Activated T-helper 2 cell treated with anti-CD3 and anti-CD28 coated beads, Interferon-gamma antibody, Interleukin-2, Interleukin-4, amounts not matched to agents 10 μg/mL and 5 μg/mL and 100 μg/mL, durations not matched to agents 14 hours and 24 hours and 36 hours (primary cell): ENCODE data around the gene CENPI. TPM values are rescaled to one million over a fixed set of nuclear protein-coding genes. Genes with fewer than 3 reads are reported as not detected.
"Not testable (repeated sequence)": the region's sequence is repeated elsewhere in the genome, so short reads cannot be mapped to it uniquely, and the experiment has no call there.

Experiments
- DNase-seq: peaks from one replicate; pipeline ENCODE4 v3.0.0; 2021; ENCODE audit warnings: low spot score
- H3K27ac Mint-ChIP-seq: one replicate; pipeline ENCODE4 v1.8.0; 2021; ENCODE audit warnings: mixed read lengths
- H3K27me3 Mint-ChIP-seq: one replicate; pipeline ENCODE4 v1.8.0; 2021; ENCODE audit warnings: low read depth, mixed read lengths
- H3K36me3 Mint-ChIP-seq: one replicate; pipeline ENCODE4 v1.8.0; 2021; ENCODE audit warnings: low read depth, mixed read lengths
- H3K4me1 Mint-ChIP-seq: one replicate; pipeline ENCODE4 v1.8.0; 2021; ENCODE audit warnings: low read depth, mixed read lengths
- H3K4me3 Mint-ChIP-seq: one replicate; pipeline ENCODE4 v1.8.0; 2021; ENCODE audit warnings: low read depth, mild to moderate bottlenecking, moderate library complexity, mixed read lengths
- H3K9me3 Mint-ChIP-seq: one replicate; pipeline ENCODE4 v1.8.0; 2021; ENCODE audit warnings: mixed read lengths
- intact Hi-C: fragments of 100-400 bp; cut with micrococcal nuclease; formaldehyde crosslinking; loops from one replicate; pipeline ENCODE4 v1.15.1; 2023
- total RNA-seq: library from RNA; stranded (reverse); gene quantifications from 2 replicates; pipeline ENCODE4 v1.2.3, GENCODE V29; 2022

CENPI gene, protein sequence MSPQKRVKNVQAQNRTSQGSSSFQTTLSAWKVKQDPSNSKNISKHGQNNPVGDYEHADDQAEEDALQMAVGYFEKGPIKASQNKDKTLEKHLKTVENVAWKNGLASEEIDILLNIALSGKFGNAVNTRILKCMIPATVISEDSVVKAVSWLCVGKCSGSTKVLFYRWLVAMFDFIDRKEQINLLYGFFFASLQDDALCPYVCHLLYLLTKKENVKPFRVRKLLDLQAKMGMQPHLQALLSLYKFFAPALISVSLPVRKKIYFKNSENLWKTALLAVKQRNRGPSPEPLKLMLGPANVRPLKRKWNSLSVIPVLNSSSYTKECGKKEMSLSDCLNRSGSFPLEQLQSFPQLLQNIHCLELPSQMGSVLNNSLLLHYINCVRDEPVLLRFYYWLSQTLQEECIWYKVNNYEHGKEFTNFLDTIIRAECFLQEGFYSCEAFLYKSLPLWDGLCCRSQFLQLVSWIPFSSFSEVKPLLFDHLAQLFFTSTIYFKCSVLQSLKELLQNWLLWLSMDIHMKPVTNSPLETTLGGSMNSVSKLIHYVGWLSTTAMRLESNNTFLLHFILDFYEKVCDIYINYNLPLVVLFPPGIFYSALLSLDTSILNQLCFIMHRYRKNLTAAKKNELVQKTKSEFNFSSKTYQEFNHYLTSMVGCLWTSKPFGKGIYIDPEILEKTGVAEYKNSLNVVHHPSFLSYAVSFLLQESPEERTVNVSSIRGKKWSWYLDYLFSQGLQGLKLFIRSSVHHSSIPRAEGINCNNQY
- 20.7 and 20.9 TPM in 2 replicates for total RNA-seq

DNA sequence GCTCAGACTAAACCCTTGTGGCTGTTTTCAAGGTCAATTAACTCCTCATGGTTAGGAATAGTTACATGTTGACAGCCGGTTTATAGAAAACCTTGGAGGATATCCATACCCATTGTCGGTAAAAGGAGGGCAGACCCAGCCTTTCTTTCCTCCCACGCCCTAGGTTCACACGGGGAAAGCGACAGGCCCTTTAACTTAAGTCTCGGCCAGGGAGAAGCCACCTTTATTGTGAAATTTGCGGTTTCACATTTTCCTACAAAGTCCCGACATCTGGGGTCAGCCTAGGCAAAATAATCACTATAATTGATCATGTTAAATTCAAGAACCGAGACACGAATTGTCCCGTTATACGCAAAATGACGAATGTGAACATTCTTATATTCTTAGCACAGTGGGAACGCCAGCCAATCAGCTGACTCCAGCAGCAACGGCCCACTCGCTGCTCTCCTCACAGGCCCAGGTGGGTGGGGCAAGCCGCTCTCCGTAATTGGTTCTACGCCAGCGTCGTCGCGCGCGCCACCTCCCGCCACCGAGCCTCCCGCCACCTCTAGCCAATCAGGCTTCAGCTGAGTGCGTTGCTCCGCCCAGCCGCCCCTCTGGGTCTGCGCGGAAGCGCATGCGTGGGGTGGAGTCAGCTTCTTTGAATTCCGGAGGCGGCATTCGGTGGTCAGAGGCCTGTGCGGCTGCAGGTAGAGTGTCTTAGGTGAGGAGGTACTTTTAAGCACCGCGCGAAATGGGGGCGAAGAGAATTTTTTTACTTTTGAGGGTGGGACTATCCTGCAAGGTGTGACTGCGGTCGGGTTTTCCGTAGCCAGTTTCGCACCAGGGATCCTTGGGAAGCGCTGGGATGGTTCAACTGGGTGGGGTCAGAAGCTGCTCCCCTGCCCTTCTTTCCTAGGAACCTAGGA, at the start of gene CENPI:
CENPI (plus strand) TSS at position 659 of the 908 bp plus-strand sequence. CDS start 2,867 bp downstream, outside the sequence.
- H3K9me3 Mint-ChIP-seq, result no peaks in the 10 kb centered on the region
- intact Hi-C loops, result loop anchor here (2.0 to 5.0 kb wide), 2 partner anchors 45 to 275 kb away; partner anchors contain the start of genes CSTF2 and TRMT2B
- peak within 1 kb of the TSS; percentile 96 for H3K4me3 Mint-ChIP-seq
- no peaks in the 10 kb centered on the region for H3K27me3 Mint-ChIP-seq
- peaks cover 20% of the 10 kb centered on the region for H3K4me1 Mint-ChIP-seq
- H3K27ac Mint-ChIP-seq, result peak within 1 kb of the TSS; percentile 84
- peaks cover 30% of the 10 kb centered on the region for H3K36me3 Mint-ChIP-seq
- peak; percentile 93 for DNase-seq

DNA sequence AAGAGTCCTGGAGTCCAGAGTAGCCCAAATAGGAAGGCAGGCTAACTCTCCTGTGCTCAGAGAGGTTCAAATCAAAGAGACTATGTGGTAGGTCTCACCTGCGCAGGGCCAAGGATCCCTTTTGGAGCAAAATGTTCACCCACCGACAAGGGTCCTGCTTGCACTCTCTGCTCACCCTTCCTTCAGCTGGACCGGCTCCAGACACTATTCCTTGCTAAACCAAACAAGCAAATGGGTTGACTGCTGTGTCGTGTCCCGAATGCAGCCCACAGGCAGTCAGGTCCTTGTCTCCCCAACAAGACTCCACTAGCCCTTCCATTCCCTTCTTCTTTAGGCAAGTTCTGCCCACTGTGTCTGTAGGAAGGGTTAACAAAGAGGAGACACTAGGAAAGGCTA, 46.9 kb upstream of the CENPI start:
- Mint-ChIP-seq H3K4me3 (peak overlapping the region; percentile 86), H3K27me3 (no peaks in the 10 kb centered on the region), H3K9me3 (no peaks in the 10 kb centered on the region), H3K27ac (peak overlapping the region; percentile 96), H3K4me1 (peaks cover 14% of the 10 kb centered on the region), H3K36me3 (peaks cover 16% of the 10 kb centered on the region)
- intact Hi-C loops, result loop anchor here (5.0 to 10.0 kb wide), 3 partner anchors 126 to 229 kb away; partner anchors contain the start of genes CSTF2 and XKRX
- DNase-seq, result no peak

DNA sequence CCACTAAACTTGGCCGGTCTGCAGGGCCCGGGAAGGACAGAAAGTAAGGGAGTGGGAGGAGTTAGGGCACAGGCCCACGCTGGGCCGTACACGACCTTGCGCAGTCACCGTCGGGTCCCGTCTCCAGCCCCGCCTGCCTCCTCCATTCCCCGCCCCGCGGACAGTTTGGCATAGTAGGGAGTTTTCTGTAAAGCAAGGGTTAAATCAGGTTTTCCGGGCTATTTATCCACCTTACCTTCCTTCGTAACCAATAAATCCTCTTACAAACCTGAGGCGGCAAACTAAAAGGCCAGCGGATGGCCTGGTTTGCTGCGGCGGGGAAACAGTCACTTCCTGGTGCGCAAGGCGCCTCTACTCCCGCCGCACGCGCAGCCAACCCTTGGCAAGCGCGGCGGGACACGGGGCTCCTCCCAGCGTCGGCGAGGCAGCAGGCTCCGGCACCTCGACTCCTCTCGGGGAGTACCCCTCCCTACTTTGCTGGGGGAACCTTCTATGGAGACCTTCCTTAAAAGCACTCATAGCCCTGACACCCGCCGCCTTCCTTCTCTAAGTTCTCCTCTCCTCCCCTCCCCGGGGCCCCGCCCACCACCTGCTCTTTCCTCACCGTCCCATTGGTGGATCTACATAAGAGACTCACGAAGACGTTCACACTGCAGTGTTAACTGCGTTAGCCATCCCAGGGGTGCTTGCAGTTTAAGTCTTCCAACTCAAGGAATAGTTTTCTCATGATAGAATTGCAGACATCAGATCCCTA, 46.3 kb upstream of the CENPI start, which contains the start of gene TRMT2B:
TRMT2B (minus strand) TSS at position 563 of the 754 bp plus-strand sequence. CDS start 9,822 bp downstream, outside the sequence.
- Mint-ChIP-seq H3K27ac (peak within 1 kb of the TSS; percentile 96), H3K36me3 (peaks cover 18% of the 10 kb centered on the region), H3K4me1 (peaks cover 18% of the 10 kb centered on the region), H3K9me3 (peaks cover 2% of the 10 kb centered on the region), H3K27me3 (no peaks in the 10 kb centered on the region), H3K4me3 (peak within 1 kb of the TSS; percentile 86)
- peak; percentile 78 for DNase-seq
- intact Hi-C loops, result loop anchor here (2.0 to 10.0 kb wide), 4 partner anchors 47 to 229 kb away; partner anchors contain the start of genes CENPI, CSTF2 and XKRX

DNA sequence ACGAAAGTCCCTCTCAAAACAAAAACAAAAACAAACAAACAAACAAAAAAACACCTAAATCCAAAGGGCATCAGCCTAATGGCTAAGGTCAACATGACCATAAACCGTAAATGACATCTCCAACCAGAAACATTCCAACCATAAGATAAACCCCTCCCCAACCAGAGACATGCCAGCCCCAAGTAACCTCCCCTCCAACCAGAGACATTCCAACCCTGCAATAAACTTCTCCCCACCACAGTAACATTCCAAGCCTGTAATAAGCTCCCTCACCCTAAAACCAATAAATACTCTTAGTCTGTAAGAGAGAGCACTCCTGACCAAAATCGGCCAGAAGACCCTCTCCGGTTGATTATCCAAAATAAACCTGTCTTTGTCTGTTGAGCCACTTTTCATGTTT, 41.5 kb upstream of the CENPI start:
- H3K27ac Mint-ChIP-seq, result not testable (repeated sequence)

DNA sequence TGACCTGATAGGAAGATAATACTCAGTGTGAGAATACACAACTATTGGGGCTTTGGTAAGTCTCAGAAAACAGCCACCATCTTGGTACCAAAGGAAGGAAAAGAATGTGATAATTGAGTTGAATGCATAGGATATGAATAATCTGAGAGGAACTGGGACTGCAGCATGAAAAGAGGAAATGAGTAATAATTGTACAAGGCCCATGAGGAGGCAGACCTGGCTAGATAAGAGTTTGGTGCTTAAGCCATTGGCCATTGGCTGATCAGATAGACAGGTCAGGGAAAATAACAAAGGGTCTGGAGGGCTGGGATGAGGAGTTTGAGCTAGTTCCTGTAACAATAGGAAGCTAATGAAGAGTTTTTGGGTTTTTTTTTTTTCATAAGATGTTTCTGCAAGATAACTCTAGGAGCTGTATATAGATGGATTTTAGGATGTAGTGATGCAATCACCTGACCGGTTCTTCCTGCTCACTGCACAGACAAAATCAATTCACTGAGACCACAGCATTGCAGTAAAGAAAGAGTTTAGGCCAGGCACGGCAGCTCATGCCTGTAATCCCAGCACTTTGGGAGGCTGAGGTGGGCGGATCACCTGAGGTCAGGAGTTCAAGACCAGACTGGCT, 40.8 kb upstream of the CENPI start:
- H3K27me3 Mint-ChIP-seq, result no peaks in the 10 kb centered on the region
- DNase-seq, result no peak
- peaks cover 11% of the 10 kb centered on the region for H3K4me1 Mint-ChIP-seq
- H3K36me3 Mint-ChIP-seq, result peaks cover 8% of the 10 kb centered on the region
- intact Hi-C loops, result loop anchor here (10.0 kb wide), 1 partner anchor 132 kb away; the partner anchor contains the start of gene XKRX
- no peak overlapping the region for H3K4me3 Mint-ChIP-seq
- peaks cover 8% of the 10 kb centered on the region for H3K9me3 Mint-ChIP-seq
- H3K27ac Mint-ChIP-seq, result no peak overlapping the region

More for the DNA sequence above, 41.5 kb upstream of the CENPI start:
- peaks cover 13% of the 10 kb centered on the region for H3K4me1 Mint-ChIP-seq
- H3K9me3 Mint-ChIP-seq, DNase-seq, H3K36me3 Mint-ChIP-seq, H3K27me3 Mint-ChIP-seq, H3K4me3 Mint-ChIP-seq: not testable (repeated sequence)
- intact Hi-C loops, result loop anchor here (10.0 kb wide), 1 partner anchor 132 kb away; the partner anchor contains the start of gene XKRX

DNA sequence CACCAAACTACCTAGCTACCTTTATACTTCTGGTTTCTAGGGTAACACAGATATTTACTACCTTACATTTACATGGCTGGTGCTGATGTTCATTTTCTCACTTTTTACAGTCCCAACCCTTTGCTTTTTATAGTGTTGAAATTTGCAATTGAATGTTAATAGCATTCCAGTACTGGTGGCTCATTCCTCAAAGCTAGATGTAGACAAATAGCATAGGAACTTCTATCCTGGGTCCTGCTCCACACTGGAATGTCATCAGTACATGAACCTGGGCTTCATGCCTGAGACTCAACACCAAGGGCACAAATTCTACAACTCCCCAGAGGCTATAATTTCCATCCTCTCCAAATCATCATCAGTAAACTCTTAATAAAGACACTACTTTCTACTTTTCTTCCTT, 35.8 kb upstream of the CENPI start:
- Mint-ChIP-seq H3K4me3 (no peak overlapping the region), H3K27me3 (no peaks in the 10 kb centered on the region), H3K9me3 (peaks cover under 1% of the 10 kb centered on the region), H3K27ac (no peak overlapping the region), H3K36me3 (peaks cover under 1% of the 10 kb centered on the region), H3K4me1 (peaks cover 1% of the 10 kb centered on the region)
- DNase-seq, result no peak
- intact Hi-C loops, result no loop called here

DNA sequence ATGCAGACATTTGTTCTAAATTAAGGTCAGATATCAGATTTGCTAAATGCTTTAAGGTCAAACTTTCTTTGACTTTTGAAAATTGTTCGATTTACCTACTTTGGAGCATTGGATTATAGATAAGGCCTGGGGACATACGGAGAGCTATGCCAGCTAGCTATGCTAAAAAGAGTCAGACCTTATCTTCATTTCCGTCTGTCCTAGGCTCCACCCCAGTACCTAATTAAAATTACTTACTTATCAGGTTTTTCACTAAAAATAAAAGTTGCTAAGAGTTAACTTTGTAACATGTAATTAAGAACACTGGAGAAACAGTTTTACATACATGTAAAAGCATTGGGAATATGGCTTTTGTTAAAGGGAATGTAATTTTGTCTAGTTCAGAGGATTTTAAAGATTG, 26.4 kb upstream of the CENPI start:
- DNase-seq, result no peak
- H3K4me1 Mint-ChIP-seq, result no peaks in the 10 kb centered on the region
- no peaks in the 10 kb centered on the region for H3K27me3 Mint-ChIP-seq
- intact Hi-C loops, result no loop called here
- H3K36me3 Mint-ChIP-seq, result no peaks in the 10 kb centered on the region
- H3K9me3 Mint-ChIP-seq, result no peaks in the 10 kb centered on the region
- no peak overlapping the region for H3K27ac Mint-ChIP-seq
- H3K4me3 Mint-ChIP-seq, result no peak overlapping the region

DNA sequence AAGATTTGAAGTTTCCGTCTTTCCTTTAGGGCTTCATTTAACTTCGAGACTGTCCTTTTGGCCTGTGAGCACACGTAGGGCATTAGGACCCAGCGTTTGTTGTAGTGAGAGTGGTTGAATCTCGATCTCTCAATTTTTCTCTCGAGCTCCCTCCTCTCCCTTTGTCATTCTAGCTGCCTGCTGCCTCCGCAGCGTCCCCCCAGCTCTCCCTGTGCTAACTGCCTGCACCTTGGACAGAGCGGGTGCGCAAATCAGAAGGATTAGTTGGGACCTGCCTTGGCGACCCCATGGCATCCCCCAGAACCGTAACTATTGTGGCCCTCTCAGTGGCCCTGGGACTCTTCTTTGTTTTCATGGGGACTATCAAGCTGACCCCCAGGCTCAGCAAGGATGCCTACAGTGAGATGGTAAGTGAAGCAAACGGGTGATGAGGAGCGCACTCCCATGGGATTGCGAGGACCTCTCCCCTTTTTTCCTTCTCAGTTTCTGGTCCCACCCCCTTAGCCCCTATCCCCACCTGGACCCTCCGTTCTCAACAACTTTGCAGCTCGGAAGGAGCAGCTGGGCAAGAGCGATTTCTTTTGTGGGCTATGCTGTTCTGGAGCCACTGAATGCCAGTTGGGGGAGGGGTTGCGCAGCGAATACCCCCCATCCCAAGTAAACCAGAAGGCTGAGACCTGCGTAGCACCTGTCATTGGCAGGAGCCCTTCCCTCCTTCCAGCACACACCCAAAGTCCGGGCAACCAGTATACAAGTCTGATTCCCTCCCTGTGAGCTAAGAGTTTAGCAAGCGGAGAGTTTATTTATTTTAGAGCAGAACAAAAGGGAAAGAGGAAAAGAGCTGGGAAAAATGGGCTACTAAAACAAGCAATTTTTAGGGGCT, 19.0 kb upstream of the CENPI start, which contains the start of gene TMEM35A:
TMEM35A (plus strand) TSS at position 164 of the 883 bp plus-strand sequence; CDS start at position 288, 124 bp downstream.
- Mint-ChIP-seq H3K4me3 (no peak within 1 kb of the TSS), H3K4me1 (no peaks in the 10 kb centered on the region), H3K27me3 (peaks cover 18% of the 10 kb centered on the region), H3K27ac (no peak within 1 kb of the TSS), H3K9me3 (no peaks in the 10 kb centered on the region), H3K36me3 (no peaks in the 10 kb centered on the region)
- intact Hi-C loops, result no loop called here
- no peak for DNase-seq

DNA sequence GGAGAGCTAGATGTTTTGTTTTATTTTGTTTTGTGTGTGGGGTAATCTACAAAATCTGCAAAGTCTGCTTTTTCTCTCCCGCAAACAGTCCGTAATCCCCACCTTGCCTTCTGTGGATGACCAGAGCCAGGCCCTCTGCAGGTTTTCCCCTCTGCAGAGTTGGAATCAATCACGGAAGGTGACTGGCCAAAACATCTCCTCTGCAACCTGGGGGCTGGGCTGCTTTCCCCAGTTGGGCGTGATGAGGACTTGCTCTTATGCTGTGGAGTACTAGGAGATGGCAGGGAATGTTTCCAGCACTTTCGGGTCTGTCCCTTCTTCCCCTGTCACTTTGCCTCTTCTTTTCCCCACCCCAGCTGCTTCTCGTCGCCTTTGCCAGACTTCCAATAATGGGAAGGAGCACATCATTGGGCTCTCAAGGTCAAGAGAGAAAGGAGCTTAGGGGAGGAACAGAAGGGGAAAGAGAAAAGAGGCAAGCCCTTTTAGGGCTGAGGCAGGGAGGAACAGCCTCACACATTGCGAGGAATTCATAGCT, 18.2 kb upstream of the CENPI start:
- no peaks in the 10 kb centered on the region for H3K9me3 Mint-ChIP-seq
- H3K36me3 Mint-ChIP-seq, result no peaks in the 10 kb centered on the region

DNA sequence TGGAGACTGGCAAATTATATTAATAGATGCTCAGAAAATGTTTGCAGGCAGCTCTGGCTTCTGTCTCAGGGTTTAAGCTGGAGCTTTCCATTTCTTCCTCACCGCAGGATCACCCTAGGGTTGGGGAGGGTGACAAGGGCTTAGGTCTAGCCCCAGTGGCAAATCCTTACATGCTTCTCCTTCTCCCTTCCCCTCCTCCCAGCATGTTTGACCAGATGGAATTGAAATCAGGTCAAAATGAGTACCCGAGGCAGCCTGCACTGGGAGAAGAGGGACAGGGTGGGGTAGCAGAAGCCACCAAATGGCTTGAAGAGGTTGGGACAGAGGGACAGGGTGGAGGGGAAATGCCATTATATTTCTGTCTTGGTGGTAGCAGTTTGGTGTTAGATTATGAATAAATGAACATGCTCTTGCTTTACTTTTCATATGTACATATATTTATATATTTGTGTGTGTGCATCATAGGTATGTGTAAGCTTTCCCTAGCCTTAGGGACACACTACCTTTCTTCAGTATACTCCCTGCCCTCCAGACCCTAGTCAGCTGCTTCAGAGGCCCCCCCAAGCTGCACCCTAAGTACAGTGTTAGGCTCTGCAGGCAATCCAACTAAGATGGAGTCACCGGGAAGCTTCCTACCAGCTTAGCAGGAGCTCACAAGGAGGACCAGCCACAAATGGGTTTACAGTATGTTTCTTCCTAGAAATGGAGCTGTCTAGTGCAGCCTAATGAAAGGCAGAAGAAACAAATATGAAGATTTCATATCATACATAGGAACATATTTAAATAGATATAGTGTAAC, 17.5 kb upstream of the CENPI start:
- no peaks in the 10 kb centered on the region for H3K9me3 Mint-ChIP-seq
- no peaks in the 10 kb centered on the region for H3K36me3 Mint-ChIP-seq
- intact Hi-C loops, result no loop called here
- DNase-seq, result no peak
- peaks cover 18% of the 10 kb centered on the region for H3K27me3 Mint-ChIP-seq
- H3K4me3 Mint-ChIP-seq, result no peak overlapping the region
- H3K4me1 Mint-ChIP-seq, result no peaks in the 10 kb centered on the region
- no peak overlapping the region for H3K27ac Mint-ChIP-seq

More for the DNA sequence above, 18.2 kb upstream of the CENPI start:
- H3K27me3 Mint-ChIP-seq, result peaks cover 18% of the 10 kb centered on the region
- H3K4me1 Mint-ChIP-seq, result no peaks in the 10 kb centered on the region
- H3K27ac Mint-ChIP-seq, result no peak overlapping the region
- intact Hi-C loops, result no loop called here
- no peak overlapping the region for H3K4me3 Mint-ChIP-seq
- no peak for DNase-seq
